Cardiac muscle cell (in vitro differentiated cells and primary cell): ENCODE measurements around the gene PANK4. TPM values are rescaled to one million over a fixed set of nuclear protein-coding genes. Genes with fewer than 3 reads are reported as not detected.

Experiments
- DNase-seq, 2 donors: peaks; one replicate each; pipeline versions ENCODE4 v3.0.0 to v3.0.0-alpha.2; 2010 to 2017; ENCODE audit warnings: low read depth in 1 of 2, low spot score in 1 of 2
- H3K27ac ChIP-seq: fragments of 200-600 bp; sonication (generic); 2 replicates; pipeline ENCODE4 v1.5.1; 2016
- H3K27me3 ChIP-seq: fragments of 200-600 bp; sonication (generic); 2 replicates; pipeline ENCODE4 v1.6.0; 2016; ENCODE audit warnings: control low read depth
- H3K36me3 ChIP-seq: fragments of 200-600 bp; sonication (generic); 2 replicates; pipeline ENCODE4 v1.5.1; 2016; ENCODE audit warnings: control low read depth
- H3K4me1 ChIP-seq: fragments of 200-600 bp; sonication (generic); 2 replicates; pipeline ENCODE4 v1.8.1; 2017; ENCODE audit warnings: low read depth, mild to moderate bottlenecking, mixed run types
- H3K4me3 ChIP-seq: fragments of 200-600 bp; sonication (generic); 2 replicates; pipeline ENCODE4 v1.5.1; 2016; ENCODE audit warnings: mild to moderate bottlenecking
- H3K9me3 ChIP-seq: fragments of 200-600 bp; sonication (generic); 2 replicates; pipeline ENCODE4 v1.5.1; 2017; ENCODE audit warnings: low read depth, mild to moderate bottlenecking, control low read depth
- CTCF ChIP-seq: IDR thresholded peaks from 2 replicates; pipeline ENCODE4 v1.5.1; 2012; ENCODE audit warnings: low read depth, mild to moderate bottlenecking, low read length
- polyA plus RNA-seq: library from polyadenylated mRNA; unstranded; fragments of >200 nt; fragmentation: Nextera tagmentation; extraction: Ambion mirVana; gene quantifications from 2 replicates; pipeline ENCODE4 v1.2.1, GENCODE V29; 2016
- total RNA-seq: library from RNA; depleted of rRNA; stranded (reverse); fragments of >200 nt; gene quantifications from 2 replicates; pipeline ENCODE4 v1.2.3, GENCODE V29; 2016

The PANK4 gene
- total and polyA plus RNA-seq, 2 experiments from 2014 or later, result 44.5 to 63.2 TPM

GRCh38 chr1:2469103-2469940 lies 57.1 kb downstream of the PANK4 start:
- Histone ChIP-seq H3K4me1 (peaks cover 9% of the 10 kb centered on the region), H3K36me3 (no peaks in the 10 kb centered on the region), H3K4me3 (no peak overlapping the region), H3K9me3 (no peaks in the 10 kb centered on the region), H3K27ac (no peak overlapping the region), H3K27me3 (peaks cover 5% of the 10 kb centered on the region)
- DNase-seq, result no peak
- no peak for TF ChIP-seq CTCF

- no peak overlapping the region for H3K27ac ChIP-seq
- DNase-seq, result no peak
- no peaks in the 10 kb centered on the region for H3K9me3 ChIP-seq
- TF ChIP-seq CTCF, result no peak
- no peak overlapping the region for H3K4me3 ChIP-seq
- H3K4me1 ChIP-seq, result peaks cover 2% of the 10 kb centered on the region
- H3K36me3 ChIP-seq, result no peaks in the 10 kb centered on the region
- peaks cover 5% of the 10 kb centered on the region for H3K27me3 ChIP-seq
Measured at GRCh38 chr1:2468540-2468939, 57.9 kb downstream of the PANK4 start.

- peak; percentile 26 to 86 for DNase-seq
- Histone ChIP-seq H3K27ac (no peak overlapping the region), H3K9me3 (no peaks in the 10 kb centered on the region), H3K4me3 (no peak overlapping the region), H3K27me3 (peaks cover 5% of the 10 kb centered on the region), H3K36me3 (no peaks in the 10 kb centered on the region), H3K4me1 (peaks cover 3% of the 10 kb centered on the region)
- no peak for TF ChIP-seq CTCF
Measured at GRCh38 chr1:2468041-2468472, 58.3 kb downstream of the PANK4 start.

GRCh38 chr1:2466958-2467554 lies 59.3 kb downstream of the PANK4 start:
- no peak for TF ChIP-seq CTCF
- DNase-seq, result no peak
- peaks cover 5% of the 10 kb centered on the region for H3K4me1 ChIP-seq
- H3K36me3 ChIP-seq, result no peaks in the 10 kb centered on the region
- no peaks in the 10 kb centered on the region for H3K9me3 ChIP-seq
- H3K27ac ChIP-seq, result no peak overlapping the region
- no peak overlapping the region for H3K4me3 ChIP-seq
- peaks cover 5% of the 10 kb centered on the region for H3K27me3 ChIP-seq

- no peak overlapping the region for H3K27ac ChIP-seq
- TF ChIP-seq CTCF, result no peak
- peaks cover 5% of the 10 kb centered on the region for H3K4me1 ChIP-seq
- peaks cover 5% of the 10 kb centered on the region for H3K27me3 ChIP-seq
- no peak overlapping the region for H3K4me3 ChIP-seq
- no peaks in the 10 kb centered on the region for H3K36me3 ChIP-seq
- no peak for DNase-seq
- no peaks in the 10 kb centered on the region for H3K9me3 ChIP-seq
Measured at GRCh38 chr1:2466270-2466665, 60.1 kb downstream of the PANK4 start.
